OCI-M2 (cell line): ENCODE results near the gene FGF18.
"Not testable (repeated sequence)": the region's sequence is repeated elsewhere in the genome, so short reads cannot be mapped to it uniquely, and the experiment has no call there.

Source experiments
- DNase-seq: peaks from one replicate; lab custom pipeline; 2025; ENCODE audit not compliant: unreplicated experiment; lab: John Stamatoyannopoulos, UW

The FGF18 gene

DNA sequence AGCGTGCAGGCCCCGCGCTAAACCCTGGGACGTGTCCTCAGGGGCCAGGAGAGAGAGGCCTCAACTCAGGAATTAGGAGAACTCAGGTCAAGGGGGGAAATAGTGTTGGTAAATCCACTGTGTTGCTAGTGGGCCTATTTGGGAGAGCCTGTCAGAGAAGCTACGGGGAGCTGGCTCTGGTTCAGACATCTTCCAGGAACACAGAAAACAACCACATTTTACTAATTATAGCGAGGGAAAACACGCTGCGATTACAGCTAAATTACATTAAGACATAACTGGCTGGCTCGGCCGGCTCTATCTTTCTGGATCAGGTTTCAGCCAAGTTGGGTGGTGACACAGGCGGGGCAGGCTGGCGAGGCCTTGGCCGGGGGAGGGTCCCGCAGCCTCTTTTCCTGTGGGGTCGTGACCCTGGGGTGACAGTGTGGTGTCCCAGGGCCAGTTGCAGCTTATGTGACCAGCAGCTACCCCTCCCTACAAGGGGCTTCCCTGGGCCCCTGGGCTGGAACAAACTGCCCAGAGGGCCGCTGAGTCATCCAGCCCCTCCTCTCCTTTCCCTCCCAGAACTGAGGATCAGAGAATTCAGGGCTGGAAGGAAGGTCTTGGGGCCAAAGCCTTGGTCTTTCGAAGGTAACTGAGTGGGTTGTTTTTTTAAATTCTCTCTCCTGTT lies 75.1 kb downstream of the FGF18 start:
- peak; percentile 18 for DNase-seq

DNA sequence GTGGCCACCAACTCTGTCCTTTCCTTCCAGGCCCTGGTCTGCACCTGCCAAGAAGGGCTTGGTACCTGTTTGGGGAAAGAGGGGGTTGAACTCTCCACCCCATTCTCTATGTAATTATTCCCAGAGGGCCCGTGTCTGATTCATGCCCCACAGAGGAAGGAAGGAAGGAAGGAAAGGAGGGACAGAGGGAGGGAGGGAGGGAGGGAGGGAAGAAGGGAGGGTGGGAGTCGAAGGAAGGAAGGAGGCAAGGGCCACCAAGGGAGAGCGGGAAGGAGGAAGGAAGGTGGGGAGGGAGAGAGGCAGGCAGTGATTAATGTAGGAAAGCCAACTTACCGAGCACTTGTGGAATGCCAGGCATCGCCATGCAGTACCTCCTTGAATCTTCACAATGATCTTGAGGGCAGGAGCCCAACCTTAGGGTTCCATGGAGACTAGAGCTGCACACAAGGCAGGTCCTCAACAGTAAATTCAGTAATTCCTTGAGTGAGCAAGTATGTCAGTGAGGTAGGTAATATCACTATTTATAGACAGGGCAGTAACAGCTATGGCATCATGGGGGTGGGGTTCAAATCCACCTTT lies 75.8 kb downstream of the FGF18 start:
- no peak for DNase-seq

DNA sequence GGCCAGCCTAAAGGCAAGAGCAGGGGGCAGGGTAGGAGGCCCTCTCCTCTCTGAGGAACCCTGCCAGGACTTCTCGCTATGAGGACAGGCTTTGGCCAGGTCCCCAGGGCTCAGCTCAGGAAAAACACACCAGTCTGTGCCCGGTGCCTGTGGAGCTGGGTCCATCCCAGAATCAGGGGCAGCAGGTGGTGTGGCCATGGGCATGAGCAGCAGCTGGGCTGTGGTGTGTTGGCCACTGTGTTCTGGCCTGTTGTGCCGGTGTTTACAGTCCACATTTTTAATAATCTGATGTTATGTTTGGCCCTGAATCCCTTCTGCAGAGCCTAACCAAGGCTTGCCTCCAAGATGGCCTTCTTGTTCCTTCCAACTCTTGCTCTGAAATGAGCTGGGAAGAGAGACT lies 77.0 kb downstream of the FGF18 start:
- DNase-seq = no peak

DNA sequence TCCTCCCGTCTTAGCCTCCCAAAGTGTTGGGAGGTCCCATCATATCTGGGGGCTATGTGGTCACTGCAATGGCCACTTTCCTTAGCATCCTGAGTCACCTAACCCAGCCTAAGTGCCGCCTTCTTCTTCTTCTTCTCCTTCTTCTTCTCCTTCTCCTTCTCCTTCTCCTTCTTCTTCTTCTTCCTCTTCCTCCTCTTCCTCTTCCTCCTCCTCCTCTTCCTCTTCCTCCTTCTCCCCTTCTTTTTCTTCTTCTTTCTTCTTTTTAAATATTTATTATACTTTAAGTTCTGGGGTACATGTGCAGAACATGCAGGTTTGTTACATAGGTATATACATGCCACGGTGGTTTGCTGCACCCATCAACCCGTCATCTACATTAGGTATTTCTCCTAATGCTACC lies 78.0 kb downstream of the FGF18 start:
- not testable (repeated sequence) for DNase-seq

DNA sequence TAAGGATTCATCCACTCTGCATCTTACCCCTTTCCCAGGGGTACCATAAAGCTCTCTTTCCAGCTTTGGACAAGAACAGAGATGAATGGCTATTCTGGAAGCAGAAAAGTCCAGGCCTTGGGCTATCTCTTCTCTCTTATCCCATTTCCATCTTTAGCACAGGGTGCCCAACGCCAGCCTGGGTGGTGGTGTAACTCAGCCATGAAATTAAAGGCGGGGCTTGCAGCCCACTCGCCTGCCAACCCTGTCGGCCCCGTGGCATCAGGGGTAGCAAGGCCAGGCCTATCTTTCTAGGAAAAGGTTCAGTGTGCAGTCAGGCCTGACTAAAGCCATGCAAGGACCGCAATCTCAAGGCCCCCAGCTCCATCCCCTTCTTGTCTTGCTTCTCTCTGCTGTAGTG lies 78.7 kb downstream of the FGF18 start:
- DNase-seq = no peak

DNA sequence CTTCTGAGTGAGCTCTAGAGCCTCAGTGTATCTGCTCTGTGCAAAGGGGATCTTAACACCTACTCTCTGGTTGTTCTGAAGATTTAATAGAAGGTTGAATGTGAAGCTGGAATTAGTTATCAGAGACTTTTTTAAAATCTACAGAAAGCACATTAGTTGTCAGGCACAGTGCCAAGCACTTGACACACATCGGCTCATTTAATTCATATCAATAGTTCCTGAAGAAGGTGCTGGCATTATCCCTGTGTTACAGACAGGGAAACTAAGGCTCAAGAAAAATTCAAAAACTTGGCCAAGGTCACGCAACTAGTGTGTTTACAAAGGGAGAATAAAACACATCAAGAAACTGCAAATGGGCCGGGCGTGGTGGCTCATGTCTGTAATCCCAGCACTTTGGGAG lies 80.2 kb downstream of the FGF18 start:
- no peak for DNase-seq

DNA sequence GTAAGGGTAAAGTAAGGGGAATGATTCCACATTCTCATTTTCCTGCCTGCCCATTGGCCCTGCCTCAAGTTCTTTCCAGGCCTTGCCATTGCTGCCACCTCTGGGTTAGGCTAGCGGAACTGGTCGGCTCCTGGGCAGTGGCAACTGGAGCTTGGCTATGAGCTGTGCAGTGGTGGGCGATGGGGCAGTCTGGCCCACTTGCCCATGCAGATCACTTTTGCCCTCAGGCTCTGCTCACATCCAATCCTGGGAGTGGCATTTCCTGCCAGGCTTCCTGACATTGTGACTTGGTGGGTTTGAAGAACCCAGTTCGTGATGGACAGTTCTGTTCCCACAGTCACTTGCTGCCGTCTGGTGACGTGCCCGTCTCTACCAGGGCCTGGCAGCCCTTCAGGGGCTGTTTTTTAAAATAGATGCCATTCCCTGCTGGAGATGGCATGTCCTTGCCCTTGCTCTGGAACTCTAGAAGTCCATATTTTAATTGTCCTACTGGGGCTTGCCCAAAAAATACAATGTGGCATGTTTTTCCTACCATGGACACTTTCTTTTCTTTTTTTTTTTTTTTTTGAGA lies 86.1 kb downstream of the FGF18 start:
- DNase-seq = no peak

DNA sequence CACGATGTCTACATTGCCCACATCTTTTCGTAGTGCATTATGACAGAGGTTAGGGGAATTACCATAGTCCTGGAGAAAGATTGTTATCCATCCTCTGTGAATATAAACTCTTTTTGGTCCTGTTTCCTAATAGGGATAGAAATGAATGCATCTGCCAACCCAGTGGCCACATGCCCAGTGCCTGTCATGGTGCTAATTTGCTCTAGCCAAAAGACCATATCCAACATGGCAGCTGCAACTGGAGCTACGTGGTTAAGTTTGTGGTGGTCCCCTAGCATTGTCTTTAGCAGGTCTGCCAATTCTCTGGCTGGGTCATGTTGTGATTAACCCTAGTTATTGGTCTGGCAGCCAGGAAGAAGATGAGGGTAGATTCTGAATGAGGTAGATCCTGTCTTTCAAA lies 87.5 kb downstream of the FGF18 start:
- no peak for DNase-seq
